ENCODE data around the gene CHMP2A. TPM values are rescaled to one million over a fixed set of nuclear protein-coding genes. Genes with fewer than 3 reads are reported as not detected.

Gene CHMP2A
- polyA plus RNA-seq, 1 donor from 2014 or later = 189 TPM

DNA sequence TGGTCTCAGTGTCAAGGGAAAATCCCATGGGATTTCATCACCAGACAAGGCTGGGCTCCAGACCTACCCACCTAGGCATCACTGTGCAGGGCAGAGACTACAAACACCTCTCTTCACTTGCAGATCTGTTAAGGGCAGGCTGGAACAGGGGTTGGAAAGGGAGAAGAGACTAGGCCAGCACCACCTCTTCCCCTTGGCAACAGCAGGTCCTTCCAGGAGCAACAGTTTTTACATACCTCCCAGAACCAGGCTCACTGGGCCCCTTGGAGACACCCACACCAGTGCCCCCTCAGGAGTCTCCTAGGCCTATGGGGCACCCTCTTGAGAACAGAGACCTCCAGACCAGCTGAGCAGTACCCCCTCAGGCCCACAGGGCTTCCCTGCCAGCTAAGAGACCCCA, 6.0 kb upstream of the CHMP2A start:
- Histone ChIP-seq H3K9ac (ENCODE audit: low read length) (no peak overlapping the region), H3K27me3 (ENCODE audit: insufficient read depth, low read depth, low read length) (no peaks in the 10 kb centered on the region), H3K36me3 (ENCODE audit: insufficient read depth, low read length) (no peaks in the 10 kb centered on the region), H3F3A (ENCODE audit: insufficient read depth, low read length, poor library complexity, severe bottlenecking) (peaks cover 7% of the 10 kb centered on the region), H3K9me2 (ENCODE audit: insufficient read depth, low read length) (no peaks in the 10 kb centered on the region), H3K79me2 (replicated peaks; ENCODE audit: insufficient read depth, low read length) (peaks cover 19% of the 10 kb centered on the region), H3K27ac (ENCODE audit: low read length) (no peak overlapping the region), H2AFZ (ENCODE audit: low read depth, low read length) (no peak overlapping the region), H3K4me2 (ENCODE audit: low read length) (no peak overlapping the region), H3K4me3 (ENCODE audit: low read length) (no peak overlapping the region), H3K9me3 (ENCODE audit: low read length) (no peaks in the 10 kb centered on the region), H4K20me1 (ENCODE audit: insufficient read depth) (peaks cover 6% of the 10 kb centered on the region)
- TF ChIP-seq REST (IDR thresholded peaks at IDR 0.05; ENCODE audit: borderline replicate concordance) (no peak), MXI1 (conservative IDR thresholded peaks at IDR 0.05; ENCODE audit: poor library complexity, severe bottlenecking) (no peak), POLR2AphosphoS5 (IDR thresholded peaks at IDR 0.05) (no peak), TAF1 (IDR thresholded peaks at IDR 0.05; ENCODE audit: low read depth) (no peak)

DNA sequence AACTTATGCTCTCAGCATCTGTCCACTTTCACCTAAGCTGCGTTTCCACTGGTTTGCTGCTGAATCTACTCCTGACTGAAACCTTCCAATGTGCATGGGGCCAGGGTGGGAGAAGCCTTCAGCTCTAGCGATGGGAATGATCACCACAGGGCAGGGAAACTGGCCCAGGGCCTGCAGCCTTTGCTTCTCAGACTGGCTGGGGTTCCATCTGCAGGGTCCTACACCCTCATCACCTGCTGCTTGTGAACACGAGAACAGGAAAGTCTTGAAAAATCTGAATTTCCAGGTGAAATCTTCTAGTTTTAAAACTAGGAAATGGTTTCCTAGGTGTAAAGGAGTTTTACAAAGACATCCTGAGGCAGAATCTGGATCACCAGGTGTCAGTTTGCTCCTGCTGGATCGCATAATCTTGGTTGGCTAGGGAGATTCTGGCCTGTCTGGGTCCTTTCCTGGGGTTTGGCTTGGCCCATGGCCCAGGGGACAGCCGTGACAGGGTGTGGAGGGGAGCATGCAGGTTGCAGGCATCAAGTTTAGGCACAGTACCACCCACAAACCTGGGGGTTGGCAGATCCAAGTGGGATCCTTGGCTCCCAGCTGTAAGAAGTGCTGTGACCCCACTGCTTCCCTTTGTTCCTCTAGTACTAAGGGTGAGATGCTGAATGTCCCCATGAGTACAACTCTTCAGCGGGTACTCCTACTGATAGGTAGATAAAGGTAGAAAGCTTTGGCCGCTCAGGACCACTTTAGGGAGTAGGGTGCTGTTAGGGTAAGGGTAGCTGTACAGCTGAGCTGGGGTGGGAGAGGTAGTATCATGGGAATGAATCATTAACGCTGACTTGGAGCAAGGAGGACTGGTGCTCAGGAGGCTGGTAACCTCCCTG, 5.3 kb upstream of the CHMP2A start:
- peaks cover 7% of the 10 kb centered on the region for H3F3A ChIP-seq (ENCODE audit: insufficient read depth, low read length, poor library complexity, severe bottlenecking)
- H3K27me3 ChIP-seq (ENCODE audit: insufficient read depth, low read depth, low read length) = no peaks in the 10 kb centered on the region
- H3K9ac ChIP-seq (ENCODE audit: low read length) = peak overlapping the region; percentile 98
- no peaks in the 10 kb centered on the region for H3K36me3 ChIP-seq (ENCODE audit: insufficient read depth, low read length)
- peaks cover 6% of the 10 kb centered on the region for H4K20me1 ChIP-seq (ENCODE audit: insufficient read depth)
- H3K27ac ChIP-seq (ENCODE audit: low read length) = peak overlapping the region; percentile 98
- H3K4me3 ChIP-seq (ENCODE audit: low read length) = peak overlapping the region; percentile 76
- H3K4me2 ChIP-seq (ENCODE audit: low read length) = peak overlapping the region; percentile 93
- H3K79me2 ChIP-seq (replicated peaks; ENCODE audit: insufficient read depth, low read length) = peaks cover 19% of the 10 kb centered on the region
- H2AFZ ChIP-seq (ENCODE audit: low read depth, low read length) = no peak overlapping the region
- H3K9me2 ChIP-seq (ENCODE audit: insufficient read depth, low read length) = no peaks in the 10 kb centered on the region
- no peaks in the 10 kb centered on the region for H3K9me3 ChIP-seq (ENCODE audit: low read length)
- TF ChIP-seq POLR2AphosphoS5 (IDR thresholded peaks at IDR 0.05) (no peak), RAD21 (conservative IDR thresholded peaks at IDR 0.05) (no peak), REST (IDR thresholded peaks at IDR 0.05; ENCODE audit: borderline replicate concordance) (no peak), EP300 (conservative IDR thresholded peaks at IDR 0.05; ENCODE audit: poor library complexity, severe bottlenecking) (no peak), EZH2 (IDR thresholded peaks at IDR 0.05; ENCODE audit: borderline replicate concordance, insufficient read depth, low read length, poor library complexity, severe bottlenecking) (no peak), MXI1 (conservative IDR thresholded peaks at IDR 0.05; ENCODE audit: poor library complexity, severe bottlenecking) (no peak), SMC3 (conservative IDR thresholded peaks at IDR 0.05; ENCODE audit: poor library complexity) (no peak), TAF1 (IDR thresholded peaks at IDR 0.05; ENCODE audit: low read depth) (no peak)
- TF ChIP-seq, protein P1, sequence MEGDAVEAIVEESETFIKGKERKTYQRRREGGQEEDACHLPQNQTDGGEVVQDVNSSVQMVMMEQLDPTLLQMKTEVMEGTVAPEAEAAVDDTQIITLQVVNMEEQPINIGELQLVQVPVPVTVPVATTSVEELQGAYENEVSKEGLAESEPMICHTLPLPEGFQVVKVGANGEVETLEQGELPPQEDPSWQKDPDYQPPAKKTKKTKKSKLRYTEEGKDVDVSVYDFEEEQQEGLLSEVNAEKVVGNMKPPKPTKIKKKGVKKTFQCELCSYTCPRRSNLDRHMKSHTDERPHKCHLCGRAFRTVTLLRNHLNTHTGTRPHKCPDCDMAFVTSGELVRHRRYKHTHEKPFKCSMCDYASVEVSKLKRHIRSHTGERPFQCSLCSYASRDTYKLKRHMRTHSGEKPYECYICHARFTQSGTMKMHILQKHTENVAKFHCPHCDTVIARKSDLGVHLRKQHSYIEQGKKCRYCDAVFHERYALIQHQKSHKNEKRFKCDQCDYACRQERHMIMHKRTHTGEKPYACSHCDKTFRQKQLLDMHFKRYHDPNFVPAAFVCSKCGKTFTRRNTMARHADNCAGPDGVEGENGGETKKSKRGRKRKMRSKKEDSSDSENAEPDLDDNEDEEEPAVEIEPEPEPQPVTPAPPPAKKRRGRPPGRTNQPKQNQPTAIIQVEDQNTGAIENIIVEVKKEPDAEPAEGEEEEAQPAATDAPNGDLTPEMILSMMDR (IDR thresholded peaks at IDR 0.05; ENCODE audit: poor library complexity, severe bottlenecking) = no peak
